IPS-NIHi7 (cell line): Measurements from ENCODE around the gene MBNL2.
"Not testable (repeated sequence)": the region's sequence is repeated elsewhere in the genome, so short reads cannot be mapped to it uniquely, and the experiment has no call there.

Experiments
- DNase-seq: peaks from one replicate; pipeline ENCODE4 v3.0.0; 2012; ENCODE audit warnings: mixed read lengths; ENCODE audit errors: extremely low spot score

The MBNL2 gene, protein sequence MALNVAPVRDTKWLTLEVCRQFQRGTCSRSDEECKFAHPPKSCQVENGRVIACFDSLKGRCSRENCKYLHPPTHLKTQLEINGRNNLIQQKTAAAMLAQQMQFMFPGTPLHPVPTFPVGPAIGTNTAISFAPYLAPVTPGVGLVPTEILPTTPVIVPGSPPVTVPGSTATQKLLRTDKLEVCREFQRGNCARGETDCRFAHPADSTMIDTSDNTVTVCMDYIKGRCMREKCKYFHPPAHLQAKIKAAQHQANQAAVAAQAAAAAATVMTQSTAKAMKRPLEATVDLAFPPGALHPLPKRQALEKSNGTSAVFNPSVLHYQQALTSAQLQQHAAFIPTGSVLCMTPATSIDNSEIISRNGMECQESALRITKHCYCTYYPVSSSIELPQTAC

DNA sequence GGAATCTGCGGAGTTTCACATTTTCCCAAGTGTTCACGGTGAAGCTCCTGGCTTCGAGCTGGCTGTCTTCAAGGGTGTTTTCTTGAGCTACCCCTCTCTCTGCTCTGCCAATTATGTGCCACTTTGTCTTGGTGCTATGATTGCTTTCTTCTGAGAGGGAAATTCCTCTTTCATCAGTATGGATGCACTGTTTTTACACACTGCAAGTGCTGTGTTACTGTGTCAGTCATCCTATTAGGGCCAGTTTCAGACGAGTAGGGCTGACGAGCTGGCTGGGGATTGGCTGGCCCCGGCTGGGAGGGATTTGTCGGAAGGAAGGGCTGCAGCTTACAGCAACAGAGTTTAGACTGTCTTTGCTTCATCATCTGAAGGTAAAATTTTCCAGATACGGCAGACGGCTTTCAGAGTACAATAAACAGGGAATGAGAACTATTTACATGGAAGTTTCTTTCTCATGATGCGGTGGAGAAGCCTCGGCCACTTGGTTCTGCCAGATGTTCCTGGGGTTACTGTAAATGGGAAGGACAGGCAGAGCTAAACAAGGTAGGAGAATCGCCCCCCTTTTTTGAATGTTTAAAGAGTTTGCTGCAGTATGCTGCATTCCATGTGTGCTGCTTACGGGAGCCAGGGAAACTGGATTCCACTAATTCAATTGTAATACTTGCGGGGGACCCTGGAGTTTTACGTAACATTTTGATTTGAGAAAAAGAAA lies at the start of gene MBNL2:
Gene MBNL2, plus strand, starts transcription at position 345 of the 712 bp plus-strand sequence. CDS start 53,903 bp downstream, outside the sequence.
- peak; percentile 83 for DNase-seq

DNA sequence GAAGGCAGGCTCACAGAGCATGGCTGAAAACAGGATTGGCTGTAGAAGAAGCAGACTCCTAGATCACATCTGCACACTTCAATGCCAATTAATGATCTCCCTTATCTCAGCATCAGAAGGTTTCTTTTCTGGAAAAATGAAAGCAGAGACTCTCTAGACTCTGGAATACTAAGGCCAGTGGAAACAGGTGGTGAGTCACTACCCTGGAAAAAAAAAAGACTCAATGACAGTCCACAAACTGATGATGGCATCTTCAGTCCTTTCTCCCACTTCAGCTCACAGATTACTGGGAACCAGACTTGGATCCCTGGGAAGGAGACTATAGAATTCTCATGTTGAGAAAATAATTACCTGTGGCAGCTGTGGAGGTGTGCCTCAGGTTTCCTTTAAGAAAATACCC lies 47.5 kb upstream of the MBNL2 start:
- DNase-seq = no peak

DNA sequence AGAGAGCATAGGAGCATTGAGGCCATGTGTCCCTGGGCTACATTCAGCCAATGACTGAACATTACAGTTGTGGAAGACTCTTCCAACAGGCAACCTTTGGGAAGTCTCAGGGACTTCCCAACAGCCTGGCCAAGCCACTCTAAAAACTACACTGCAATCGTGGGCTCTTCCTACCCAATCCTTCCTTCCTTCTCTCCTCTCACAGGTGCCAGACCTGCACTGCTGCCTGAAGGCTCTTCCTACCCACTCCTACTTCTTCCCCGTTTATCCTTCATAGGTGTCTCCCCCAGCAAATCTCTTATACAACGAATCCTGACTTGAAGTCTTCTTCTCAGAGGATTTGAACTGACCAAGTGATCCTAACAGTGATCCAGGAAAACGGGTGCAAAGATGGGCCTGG lies 47.1 kb upstream of the MBNL2 start:
- no peak for DNase-seq

DNA sequence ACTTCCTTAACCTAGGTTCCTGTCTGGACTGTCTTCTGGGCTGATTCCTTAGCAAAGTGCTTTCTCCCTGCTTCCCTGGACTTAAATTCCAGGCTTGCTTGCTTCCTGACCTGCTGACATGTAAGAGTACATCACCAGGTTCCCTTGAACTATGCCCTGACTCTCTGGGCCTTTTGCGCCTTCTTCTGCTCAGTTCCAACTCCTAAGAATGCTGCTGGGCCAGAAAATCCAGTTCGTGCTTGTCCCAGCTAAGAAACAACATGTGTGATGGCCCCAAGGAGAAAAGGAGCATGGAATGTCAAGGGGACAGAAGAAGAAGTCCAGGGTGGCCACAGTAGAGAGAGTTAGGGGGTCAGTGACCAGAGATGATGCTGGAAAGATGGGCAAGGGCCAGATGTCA lies 42.6 kb upstream of the MBNL2 start:
- no peak for DNase-seq

DNA sequence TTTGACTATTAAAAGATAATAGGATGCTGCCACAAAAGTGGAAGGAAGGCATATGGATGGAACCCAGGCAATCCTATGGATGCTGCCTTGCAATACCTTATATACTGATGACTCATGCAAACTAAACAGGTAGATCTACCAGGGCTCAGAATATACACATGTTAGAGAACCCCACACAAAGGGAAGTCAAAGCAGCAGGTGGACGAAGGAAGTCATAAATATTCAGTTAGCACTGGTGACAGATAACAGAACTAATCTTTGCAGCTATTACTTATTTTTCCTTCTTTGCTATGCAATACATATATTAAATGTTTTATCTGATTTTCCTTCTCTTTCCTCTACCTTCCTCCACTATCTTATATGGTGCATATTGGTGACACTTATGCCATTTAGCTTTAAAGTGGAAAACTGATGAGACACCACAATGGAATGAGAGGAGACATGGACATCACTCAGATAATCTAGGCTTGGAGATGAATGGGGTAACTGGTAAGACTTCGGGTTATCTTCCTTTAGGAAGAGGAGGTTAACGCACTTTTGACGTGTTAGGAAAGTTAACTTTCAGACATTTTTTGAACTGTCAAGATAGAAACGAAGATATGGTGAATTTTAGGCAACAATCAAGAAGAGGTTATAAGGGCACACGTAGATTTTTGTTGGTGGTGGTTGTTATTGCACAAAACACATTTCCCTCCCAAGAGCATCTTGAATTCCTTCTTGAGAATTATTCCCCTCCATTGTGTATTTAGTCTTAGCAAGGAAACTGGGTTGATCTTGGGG lies 39.8 kb upstream of the MBNL2 start:
- no peak for DNase-seq

DNA sequence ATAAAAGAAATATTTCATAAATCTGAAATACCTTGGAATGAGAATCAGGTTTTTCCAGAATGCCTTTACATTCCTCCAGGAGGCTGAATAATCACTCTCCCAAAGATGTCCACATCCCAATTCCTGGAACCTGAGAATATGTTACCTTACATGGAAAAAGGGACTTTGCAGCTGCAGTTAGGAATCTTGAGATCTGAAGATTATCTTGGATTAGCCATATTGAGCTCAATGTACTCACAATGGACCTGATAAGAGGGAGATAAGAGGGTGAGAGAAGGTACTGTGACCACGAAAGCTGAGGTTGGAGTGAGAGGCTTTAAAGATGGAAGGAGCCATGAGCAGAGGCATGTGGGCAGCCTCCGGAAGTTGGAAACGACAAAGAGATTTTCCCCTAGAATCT lies 36.8 kb upstream of the MBNL2 start:
- DNase-seq = no peak

DNA sequence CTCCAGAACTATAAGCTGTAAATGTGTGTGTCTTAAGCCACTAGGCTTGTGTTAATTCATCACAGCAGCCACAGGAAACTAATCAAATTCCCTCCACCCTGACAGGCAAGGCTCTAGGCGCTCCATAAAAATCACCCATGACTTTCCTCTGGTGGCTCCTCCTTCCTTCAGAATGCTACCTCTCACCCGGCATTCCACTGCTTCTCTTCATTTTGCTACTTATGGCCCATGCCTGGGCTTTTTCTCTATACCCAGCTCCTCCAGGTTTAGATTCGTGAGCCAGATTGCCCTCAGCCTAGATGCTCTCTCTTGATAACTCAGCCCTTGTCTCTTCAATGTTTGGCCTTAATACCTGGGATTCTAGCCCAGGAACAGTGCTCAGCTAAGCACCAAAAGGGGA lies 36.4 kb upstream of the MBNL2 start:
- no peak for DNase-seq

DNA sequence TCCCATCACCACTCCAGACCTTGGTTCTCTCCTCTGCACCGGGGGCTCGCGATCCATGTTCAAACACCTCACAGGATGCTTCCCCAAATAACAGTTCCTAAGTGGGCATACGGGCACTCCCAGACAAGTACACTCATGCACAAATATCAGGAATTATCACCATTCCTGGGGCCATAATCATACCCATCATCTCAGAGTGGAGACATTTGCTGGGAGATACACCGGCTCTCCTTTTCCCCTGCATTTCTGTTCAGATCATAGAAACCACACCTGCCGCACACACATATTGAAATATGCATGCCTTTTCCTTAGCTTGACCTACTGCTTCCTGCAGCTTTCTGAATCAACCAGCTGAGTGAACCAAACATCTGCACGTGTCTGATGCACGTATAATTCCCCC lies 33.9 kb upstream of the MBNL2 start:
- DNase-seq = no peak

DNA sequence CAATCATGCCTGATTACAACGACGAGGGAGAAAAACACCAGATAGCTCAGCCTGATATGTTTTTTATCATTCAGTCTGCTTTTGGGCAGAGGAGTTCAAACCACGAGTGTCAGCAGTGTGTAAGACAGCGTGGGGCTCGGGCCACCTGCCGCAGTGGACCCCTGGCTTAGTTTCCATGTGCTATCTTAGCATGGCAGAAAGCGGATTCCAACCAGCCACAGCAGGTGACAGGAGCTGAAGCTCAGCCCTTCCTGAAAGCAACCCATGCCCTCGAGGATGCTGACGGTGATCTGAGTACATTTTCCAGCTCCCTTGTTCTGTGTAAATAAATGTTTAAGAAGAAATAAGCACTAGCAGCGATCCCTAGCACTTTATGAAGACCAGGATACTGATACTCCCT lies 32.2 kb upstream of the MBNL2 start:
- DNase-seq = no peak

DNA sequence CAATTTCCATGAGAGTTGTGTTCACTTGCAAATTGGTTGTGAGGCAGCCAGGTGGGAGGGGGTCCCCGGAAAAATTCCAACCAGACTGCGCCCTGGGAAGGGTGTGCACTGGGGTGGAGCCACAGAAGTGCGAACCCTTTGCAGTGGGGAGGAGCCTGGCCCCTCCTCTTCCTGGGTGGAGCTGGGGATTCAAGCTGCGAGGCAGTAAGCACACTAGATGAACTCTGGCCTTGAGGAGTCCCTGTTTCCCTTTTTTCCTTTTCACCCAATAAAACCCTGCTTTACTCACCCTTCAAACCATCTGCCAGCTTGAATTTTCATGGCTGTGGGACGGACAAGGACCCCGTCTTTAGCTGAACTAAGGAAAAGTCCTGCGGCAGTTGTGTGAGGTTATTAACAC lies 31.0 kb upstream of the MBNL2 start:
- no peak for DNase-seq

DNA sequence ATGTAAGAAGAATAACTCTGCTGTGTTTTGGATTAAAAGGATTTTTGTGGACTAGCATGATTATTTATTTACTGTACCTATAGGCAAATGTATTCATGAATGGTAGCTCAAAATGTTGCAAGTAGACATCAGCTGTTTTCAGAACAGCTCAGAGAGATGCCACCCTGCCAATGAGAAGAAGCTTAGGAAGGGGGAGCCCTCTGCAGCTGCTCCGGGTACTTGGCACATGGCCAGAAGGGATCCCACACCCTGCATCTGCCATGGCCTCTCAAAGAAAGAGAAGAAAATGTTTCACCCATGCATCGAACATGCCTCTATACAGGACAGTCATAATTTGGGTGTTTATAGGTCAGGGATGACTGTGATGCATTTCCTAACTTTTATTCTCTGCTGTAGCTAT lies 30.5 kb upstream of the MBNL2 start:
- DNase-seq = no peak

DNA sequence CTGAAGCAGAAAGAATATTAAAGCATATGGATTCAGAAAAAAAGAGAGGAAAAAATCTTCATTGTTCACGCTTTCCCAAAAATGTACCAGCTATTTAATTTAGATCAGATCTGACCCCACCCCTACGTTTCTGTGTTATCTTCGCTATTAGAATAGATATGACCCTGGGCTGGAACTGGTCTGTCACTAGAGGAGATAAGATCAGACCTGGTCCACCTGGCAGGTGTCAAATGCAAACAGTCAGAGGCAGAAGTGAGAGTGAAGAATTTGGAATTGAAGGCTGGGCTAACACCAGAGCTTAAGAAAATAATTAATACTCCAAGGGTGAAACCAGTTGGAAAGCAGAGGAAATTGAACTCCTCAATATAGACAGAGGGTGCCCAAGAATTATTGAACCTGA lies 30.0 kb upstream of the MBNL2 start:
- DNase-seq = no peak

DNA sequence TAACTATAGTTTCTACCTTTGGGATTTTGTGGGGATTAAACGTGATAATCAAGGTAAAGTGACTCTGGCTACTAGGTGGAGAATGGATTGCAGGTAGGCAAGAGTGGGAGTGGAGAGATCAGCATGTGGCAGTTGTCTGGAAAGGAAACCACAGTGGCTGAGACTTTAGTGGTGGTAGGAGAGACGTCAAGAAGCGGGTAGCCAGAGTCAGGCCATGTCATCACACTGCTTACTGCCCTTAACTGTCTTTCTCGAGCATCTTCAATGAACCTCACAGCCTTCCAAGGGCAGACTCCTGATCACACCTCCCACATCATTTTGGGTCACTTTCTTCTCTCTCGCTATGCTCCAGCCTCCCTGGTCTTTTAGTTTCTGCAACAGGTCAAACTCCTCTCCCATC lies 28.6 kb upstream of the MBNL2 start:
- no peak for DNase-seq

DNA sequence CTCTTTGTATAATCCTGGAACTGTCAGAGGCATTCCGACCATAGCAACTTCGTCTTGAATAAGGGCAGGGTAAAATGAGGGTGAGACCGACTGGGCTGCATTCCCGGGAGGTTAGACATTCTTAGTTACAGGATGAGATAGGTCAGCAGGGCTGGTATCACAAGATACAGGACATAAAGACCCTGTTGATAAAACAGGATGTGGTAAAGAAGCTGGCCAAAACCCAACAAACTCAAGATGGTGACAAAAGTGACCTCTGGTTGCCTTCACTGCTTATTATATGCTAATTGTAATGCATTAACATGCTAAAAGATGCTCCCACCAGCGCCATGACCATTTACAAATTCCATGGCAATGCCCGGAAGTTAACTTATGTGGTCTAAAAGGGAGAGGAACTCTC lies 27.7 kb upstream of the MBNL2 start:
- DNase-seq = no peak

DNA sequence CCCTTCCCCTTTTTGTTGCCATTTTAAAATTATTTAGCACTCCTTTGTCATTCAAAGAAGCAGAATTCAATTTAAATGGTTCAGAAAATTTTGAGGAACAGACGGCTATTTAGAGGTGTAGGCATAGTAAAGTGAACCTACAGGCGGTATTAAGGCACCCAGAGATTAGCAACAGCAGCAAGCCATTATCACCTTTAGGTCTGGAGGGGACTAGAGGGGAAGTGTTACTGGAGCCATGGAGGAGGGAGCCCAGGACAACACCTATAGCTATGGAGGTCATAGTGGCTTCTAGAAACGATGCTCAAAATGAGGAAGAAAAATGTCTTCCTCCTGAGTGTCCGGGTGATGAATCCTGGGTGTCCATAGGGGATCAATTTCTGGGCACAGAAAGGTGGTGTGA lies 25.8 kb upstream of the MBNL2 start:
- DNase-seq = no peak

DNA sequence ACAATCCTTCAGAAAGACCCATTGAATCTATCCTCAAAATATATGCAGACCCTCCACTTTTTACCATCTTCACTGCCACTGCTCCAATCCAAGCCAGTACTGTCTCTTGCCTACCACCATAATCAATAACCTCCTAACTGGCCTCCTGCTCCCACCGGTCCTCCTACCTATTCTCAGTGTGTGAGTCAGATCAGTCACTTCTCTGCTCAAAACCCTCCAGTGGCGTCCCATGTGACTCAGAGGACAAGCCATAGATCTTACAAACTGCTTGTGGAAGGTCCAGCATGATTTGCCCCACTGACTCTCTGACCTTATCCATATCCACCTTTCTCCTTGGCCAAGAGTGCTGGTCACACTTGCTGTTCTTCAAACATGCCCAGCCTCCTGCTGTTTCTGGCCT lies 23.4 kb upstream of the MBNL2 start:
- no peak for DNase-seq

DNA sequence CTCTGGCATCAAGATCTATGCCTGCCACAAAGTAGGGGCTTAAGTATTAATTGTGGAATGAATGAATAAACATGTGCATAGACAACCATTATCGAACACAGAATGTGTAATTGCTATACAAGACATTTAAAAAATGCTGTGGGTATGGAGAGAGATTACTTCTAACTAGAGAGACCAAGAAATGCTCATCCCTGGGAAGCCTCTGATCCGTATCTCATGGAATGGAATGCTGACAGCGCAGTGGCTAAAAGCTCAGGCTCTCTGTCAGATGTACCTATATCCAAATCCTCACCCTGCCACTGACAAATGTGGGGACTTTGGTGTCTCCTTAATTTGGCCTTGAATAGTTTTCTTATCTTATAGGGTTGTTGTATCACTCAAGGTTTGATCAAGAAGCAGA lies 22.7 kb upstream of the MBNL2 start:
- DNase-seq = no peak

DNA sequence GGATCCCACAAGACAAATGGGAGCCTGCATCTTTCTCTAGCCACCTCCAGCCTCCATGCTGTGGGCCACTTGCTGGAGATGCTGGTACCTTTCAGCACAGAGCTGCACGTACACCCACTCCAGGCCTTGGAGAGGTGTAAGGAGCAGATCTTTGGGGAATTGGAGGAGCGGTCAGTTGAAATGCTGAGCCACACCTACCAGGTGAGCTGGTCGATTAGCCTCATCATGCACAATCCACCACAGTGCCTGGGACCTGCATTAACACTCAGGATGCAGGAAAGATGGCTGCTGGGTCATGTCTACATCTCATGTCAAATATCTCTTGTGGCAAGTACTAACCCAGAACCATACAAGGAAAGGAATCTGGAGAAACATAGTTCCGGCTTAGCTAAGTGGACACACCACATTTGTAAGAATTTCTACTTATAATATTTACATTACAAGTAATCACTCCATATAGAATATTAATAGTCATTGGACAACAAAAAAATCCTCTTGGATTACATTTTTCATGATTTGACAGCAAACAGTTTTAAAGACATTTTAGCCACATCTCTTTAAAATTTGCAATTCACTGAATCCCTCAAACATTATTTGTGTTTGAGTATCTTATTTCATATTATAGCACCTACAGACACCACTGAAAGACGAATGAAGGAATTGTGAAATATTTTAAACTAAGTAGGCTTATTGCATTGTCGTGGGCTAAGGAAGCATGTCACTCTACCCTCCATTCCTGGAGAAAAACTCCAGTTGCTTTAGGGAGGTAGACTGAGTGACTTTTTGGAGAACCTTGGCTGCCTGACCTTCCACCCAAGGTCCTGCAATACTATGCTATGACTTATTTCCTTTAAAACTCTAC lies 21.8 kb upstream of the MBNL2 start:
- no peak for DNase-seq

DNA sequence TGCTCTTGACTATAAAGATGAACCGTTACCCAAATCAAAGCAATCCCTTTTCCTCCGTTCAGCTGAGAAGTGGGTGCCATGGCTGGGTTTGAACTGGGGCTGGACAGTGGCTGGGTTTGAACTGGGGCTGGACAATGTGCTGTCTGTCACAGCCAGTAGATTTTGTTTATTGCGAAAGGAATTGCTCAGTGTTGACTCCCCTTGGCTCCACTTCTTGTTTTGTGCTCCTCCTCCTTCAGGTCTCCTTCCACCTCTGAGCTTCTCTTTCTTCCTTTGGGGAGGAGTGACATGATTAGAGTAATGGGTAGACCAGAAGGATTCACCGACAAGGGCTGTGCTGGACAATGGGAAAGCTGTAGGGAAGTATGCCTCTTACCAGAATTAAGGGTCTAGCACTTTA lies 19.4 kb upstream of the MBNL2 start:
- no peak for DNase-seq

DNA sequence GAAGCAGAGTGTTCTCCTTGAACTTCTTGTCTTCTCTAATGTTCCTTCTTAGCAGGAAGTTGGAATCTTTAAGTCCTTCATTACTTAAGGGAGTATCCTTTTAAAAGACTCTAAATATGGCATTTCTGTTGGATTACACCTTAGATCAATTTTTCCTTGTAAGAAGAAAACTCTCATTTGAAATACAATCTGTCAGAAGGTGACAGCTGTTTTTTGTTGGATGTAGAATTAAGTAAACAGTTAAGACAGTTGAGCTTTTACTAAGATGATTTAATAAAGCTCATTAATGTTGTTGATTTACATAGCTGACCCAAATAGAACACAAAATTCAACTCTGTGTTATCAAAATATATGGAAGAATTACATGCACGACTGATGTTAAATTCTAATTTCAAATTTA lies 16.7 kb upstream of the MBNL2 start:
- no peak for DNase-seq

DNA sequence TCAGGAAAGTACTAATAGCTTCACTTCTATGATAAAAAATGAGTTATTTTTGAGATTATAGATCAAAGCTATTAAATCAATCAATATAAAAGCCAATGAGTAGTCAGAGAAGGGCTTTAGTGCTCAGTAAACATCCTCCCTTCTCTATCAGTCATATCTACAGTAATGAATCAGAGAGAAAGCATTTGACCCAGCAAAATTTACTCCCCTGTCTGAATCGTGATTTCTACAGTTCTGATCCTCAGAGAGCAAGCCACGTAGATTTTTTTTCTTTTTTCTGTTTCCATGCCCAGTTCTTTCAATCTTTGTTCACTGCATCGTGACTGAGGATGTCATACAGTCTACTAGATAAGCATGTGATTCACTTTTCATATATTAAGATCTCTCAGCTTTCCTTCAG lies 16.2 kb upstream of the MBNL2 start:
- DNase-seq = no peak

DNA sequence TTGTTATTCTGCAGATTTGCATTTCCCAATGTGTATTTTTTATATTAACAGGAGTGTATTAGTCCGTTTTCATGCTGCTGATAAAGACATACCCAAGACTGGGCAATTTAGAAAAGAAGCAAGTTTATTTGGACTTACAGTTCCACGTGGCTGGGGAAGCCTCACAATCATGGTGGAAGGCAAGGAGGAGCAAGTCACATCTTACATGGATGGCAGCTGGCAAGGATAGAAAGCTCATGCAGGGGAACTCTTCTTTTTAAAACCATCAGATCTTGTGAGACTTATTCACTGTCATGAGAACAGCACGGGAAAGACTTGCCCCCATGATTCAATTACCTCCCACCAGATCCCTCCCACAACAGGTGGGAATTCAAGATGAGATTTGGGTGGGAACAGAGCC lies 14.9 kb upstream of the MBNL2 start:
- not testable (repeated sequence) for DNase-seq
